Suprapubic skin (tissue), 3 donors: ENCODE results near the gene ERN1.

Source experiments
- CTCF ChIP-seq, 2 donors: fragments of 200-600 bp in 1 of 2; fragments of 450-650 bp in 1 of 2; sonication (generic) in 1 of 2; IDR thresholded peaks; one replicate each; pipeline ENCODE4 v1.5.1; 2016 to 2019; ENCODE audit warnings: antibody characterized with exemption in 2 of 2, mild to moderate bottlenecking in 1 of 2, moderate library complexity in 1 of 2
- EP300 ChIP-seq: sonication (generic); formaldehyde crosslinking; IDR thresholded peaks from one replicate; pipeline ENCODE4 v1.6.1; 2017; ENCODE audit warnings: antibody characterized with exemption
- POLR2A ChIP-seq, 2 donors: fragments of 450-650 bp; IDR thresholded peaks; one replicate each; pipeline ENCODE4 v1.6.1; 2017; ENCODE audit warnings: antibody characterized with exemption in 2 of 2, mild to moderate bottlenecking in 2 of 2, moderate library complexity in 2 of 2

GRCh38 chr17:64163468-64163867, 33.5 kb upstream of the ERN1 start:
- no peak for TF ChIP-seq CTCF (IDR thresholded peaks at IDR 0.05)
- no peak for TF ChIP-seq POLR2A (IDR thresholded peaks at IDR 0.05)
- no peak for TF ChIP-seq EP300
